Hypothalamus (tissue), 51 donors: ENCODE measurements around the gene SMYD5.

ENCODE experiments used
- DNase-seq, 51 donors: peaks; one replicate each; lab custom pipeline; 2025; lab: John Stamatoyannopoulos, UW

SMYD5 gene

DNA sequence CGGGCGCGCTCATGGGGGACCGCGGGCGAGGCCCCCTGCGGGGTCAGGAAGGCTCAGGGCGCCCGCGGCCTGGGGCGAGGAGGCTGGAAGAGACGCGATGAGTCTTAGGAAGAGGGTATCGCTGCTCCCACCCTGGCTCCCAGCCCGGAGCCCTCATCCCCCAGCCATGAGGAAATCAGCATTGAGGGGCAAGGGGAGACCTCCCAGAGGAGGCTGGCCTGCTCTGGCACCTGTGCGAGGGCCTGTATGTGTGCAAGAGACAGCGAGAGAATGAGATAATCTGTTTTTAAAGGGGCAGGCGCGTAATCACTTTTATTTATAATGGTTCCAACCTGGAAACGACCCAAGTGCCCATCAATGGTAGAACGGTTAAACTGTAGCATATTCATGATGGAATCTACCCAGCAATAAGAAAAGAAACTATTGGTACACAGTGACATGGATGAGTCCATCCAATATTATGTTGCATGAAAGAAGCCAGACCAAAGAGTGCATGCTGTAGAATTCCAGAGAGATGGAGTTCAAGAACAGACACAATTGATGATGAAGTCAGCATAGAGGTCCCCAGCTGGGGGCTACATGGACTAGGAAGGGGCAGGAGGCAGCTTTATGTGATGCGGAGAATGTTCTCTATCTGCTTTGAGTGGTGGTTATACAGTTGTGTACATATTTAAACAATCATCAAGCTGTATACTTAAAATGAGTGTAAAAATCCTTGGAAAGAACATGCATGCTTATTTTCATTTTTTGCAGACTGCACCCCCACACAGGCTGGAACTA, 55.8 kb downstream of the SMYD5 start:
- no peak for DNase-seq

DNA sequence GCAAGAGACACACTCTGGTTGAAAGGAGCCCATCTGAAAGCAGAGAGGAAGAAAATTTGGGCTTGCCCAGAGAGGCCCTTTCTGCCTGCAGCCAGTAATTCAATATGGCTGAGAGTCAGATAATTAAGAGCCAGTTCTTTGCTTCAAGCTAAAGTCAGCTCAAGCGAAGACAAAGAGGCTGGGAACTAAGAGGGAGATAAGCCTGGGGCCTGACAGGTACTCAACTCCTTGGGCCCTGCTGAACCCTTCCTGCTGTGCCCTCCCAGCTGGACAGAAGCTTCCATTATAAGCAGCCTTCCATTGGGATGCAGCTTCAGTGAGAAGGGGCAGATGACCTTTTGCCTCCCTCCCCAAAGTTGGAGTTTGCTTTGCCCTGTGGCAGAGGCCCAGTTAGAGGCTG, 58.2 kb downstream of the SMYD5 start:
- DNase-seq = no peak
